GM21390 (cell line): ENCODE data around the gene CRISPLD2.

ENCODE experiments used
- ATAC-seq: cut with Tn5 transposase; IDR thresholded peaks from one replicate; pipeline ENCODE4 v1.9.1; 2021; ENCODE audit not compliant: unreplicated experiment

Gene CRISPLD2, protein sequence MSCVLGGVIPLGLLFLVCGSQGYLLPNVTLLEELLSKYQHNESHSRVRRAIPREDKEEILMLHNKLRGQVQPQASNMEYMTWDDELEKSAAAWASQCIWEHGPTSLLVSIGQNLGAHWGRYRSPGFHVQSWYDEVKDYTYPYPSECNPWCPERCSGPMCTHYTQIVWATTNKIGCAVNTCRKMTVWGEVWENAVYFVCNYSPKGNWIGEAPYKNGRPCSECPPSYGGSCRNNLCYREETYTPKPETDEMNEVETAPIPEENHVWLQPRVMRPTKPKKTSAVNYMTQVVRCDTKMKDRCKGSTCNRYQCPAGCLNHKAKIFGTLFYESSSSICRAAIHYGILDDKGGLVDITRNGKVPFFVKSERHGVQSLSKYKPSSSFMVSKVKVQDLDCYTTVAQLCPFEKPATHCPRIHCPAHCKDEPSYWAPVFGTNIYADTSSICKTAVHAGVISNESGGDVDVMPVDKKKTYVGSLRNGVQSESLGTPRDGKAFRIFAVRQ

DNA sequence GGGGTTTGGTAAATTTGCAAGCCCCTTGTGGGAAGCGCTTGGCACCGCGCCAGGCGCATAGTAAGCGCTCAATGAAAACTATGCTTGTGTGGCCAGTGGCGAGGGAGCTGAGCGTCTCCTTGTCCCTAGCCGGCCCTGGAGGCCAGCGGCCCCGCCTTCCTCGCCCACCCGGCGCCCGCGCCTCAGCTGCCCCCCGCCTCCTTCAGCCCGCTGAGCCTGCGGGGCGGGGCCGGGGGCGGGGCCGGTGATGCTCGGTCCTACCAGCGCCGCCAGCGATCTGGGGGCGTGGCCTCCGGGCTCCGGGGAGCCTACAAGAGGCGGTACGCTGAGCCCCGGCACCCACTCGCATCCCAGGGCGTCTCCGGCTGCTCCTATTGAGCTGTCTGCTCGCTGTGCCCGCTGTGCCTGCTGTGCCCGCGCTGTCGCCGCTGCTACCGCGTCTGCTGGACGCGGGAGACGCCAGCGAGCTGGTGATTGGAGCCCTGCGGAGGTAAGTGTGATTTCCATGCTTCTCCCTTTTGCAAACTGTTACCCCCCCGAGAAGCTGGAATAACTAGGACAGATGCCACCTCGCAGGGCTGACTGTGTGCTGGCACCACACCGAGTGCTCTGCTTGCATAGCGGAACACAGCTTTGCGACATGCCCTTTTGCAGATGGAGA lies at the start of gene CRISPLD2:
CRISPLD2 (plus strand) TSS at position 342 of the 661 bp plus-strand sequence. CDS start 18,511 bp downstream, outside the sequence.
- ATAC-seq = peak; percentile 61

- no peak for ATAC-seq
Measured at GRCh38 chr16:84773312-84773711, 46.5 kb upstream of the CRISPLD2 start.

DNA sequence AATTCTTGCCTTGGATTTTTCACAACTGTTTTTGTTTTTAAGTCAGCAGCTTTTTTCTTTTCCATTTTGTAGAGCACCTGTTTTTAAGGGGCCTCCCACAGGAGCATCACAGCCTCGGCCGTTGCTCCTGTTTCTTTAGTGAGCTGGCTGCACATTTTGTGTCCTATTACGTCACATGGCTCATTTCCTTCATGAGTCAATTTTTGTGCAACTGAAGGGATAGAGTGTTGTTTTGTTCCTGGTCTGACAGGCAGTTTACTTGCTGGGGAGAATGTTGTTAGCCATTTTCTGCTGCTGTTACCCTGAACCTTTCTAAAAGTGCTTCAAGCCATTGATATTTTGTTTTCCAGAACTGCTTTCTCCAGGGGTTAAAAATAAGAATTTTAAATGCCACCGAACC lies 45.0 kb upstream of the CRISPLD2 start:
- ATAC-seq = no peak

- no peak for ATAC-seq
Measured at GRCh38 chr16:84775262-84775810, 44.4 kb upstream of the CRISPLD2 start.

GRCh38 chr16:84777435-84777834 lies 42.4 kb upstream of the CRISPLD2 start:
- no peak for ATAC-seq

DNA sequence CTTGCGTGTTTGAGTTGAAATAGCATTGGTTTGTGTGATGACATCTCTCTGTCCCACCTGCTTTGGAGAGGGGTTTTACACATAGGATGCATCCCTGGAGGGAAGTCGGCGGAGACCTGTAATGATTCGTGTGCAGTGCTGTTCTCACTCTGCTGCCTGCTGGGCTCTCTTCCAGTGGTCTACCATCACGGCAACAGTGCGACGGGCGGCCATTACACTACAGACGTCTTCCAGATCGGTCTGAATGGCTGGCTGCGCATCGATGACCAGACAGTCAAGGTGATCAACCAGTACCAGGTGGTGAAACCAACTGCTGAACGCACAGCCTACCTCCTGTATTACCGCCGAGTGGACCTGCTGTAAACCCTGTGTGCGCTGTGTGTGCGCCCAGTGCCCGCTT lies 41.1 kb upstream of the CRISPLD2 start:
- ATAC-seq = no peak

GRCh38 chr16:84780063-84780462 lies 39.7 kb upstream of the CRISPLD2 start:
- no peak for ATAC-seq

DNA sequence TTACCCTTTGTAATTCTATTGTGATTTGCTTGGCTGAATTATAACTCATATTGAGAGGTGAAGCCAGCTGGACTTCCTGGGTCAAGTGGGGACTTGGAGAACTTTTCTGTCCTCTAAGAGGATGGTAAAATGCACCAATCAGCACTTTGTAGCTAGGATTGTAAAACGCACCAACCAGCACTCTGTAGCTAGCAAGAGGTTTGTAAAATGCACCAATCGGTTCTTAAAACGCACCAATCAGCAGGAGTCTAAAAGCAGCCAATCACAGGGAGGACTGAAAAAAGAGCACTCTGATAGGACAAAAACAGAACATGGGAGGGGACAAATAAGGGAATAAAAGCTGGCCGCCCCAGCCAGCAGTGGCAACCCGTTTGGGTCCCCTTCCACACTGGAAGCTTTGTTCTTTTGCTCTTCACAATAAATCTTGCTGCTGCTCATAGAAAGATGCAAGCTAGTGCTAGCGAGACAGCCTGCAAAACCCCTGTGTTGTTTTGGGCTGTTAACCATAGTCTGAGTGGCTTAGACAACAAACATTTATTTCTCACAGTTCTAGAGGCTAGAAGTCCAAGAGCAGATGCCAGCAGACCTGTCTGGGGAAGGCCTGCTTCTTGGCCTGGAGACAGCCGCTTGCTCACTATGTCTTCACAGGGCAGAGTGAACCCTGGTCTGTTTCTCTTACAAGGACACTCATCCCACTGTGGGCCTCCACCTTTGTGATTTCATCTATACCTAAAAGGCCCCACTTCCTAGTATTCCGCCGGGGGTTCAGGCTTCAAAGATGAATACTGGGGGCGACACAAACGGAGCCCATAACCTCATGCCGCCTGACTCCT lies 39.0 kb upstream of the CRISPLD2 start:
- ATAC-seq = no peak

GRCh38 chr16:84782846-84783245 lies 36.9 kb upstream of the CRISPLD2 start:
- no peak for ATAC-seq

DNA sequence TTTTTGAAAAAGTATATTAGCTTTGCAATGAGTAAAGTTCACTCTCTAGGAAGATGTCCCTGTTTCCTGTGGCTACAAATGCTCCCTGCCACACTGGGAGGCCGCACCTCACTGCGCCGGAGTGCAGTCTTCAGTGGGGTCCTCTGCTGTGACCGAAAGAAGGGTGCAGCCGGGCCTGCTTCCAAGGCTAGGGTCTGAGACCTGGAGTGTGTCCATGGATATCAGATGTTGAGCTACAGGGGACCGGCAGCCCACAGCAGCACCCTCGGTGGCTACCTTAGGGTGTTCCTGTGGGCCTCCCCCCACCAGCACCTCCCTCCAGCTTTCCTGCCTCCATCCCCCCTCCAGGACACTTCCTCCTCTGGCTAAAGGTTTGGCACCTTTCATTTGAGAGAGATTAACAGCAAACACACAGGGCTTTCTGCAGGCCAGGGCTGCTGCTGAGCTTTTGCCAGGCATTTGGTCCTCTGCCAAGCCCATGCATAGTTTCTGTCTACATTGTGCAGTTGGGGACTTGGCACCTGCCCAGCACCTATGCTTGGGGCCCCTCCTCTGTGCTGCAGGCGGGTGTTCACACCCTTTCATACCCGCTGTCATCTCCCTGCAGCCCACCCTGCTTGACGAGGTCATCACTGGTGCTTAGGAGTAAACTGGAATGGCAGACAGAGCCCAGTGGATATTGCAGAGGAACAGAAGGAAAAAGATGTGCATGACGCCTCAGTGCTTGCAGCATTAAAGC lies 33.8 kb upstream of the CRISPLD2 start:
- no peak for ATAC-seq

DNA sequence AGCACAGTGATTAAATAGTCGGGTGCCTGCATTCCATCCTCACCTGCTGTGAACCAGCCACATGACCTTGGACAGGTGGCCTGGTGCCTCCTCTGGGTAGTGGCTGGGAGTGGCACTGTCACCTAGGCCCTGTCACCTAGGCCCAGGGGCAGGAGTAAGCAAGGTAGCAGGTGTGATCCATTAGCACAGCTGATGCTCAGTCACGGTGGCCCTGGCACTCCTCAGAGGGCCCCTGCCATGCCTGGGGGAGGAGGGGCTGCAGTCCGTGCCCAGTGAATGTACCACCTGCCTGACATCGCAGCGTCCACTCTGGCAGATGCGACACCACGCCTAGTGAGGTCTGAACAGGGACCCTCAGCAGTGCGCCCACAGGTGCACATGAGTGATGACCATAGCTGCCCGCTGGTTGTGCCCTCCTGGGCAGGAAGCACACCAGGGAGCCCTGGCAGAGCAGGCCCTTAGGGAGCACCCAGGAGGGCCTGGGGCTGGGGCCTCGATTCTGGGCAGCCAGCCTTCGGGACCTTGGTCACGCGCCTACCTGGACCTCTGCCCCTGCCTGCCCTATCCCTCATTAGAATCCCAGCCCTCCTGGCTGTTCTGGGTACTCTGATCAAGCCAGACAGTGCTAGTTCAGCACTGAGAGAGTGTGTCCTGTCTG lies 33.1 kb upstream of the CRISPLD2 start:
- ATAC-seq = no peak

DNA sequence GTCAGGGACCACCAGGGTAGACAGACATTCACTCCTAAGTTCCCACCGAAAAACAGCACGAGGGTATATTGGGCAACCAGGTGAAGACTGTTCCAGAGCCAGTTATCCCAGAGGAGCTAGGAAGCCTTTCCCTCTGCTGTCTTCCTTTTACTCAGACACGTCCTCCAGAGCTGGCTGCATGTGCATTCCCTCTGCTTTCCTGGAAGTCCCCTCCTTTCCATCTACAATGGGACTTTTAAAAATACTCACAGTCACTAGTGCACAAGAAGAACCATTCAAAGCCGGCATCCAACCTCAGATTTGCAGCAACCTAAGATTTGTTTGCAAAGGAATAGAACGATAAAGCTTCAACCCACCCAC lies 32.5 kb upstream of the CRISPLD2 start:
- no peak for ATAC-seq

DNA sequence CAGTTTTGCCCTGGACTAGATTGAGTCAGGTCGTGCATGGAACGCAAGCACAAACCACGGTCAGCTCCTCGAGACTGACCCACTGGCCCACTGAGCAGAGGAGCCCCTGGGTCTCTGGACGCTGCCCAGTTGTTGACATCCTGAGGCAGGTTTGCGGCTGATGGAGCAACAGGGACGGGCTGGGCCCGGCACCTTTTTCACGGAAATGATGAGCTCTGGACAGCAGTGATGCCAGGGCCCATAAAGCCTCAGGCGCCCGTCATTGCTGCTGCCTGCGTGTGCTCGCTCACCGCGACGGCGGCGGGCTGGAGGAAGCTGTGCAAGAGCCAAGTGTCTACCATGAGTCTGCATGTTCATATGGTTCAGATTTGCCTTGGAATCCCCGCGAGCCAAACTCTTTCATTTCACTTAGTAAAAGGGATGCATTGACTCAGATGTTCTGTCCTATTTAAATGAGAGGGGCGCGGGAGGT lies 30.8 kb upstream of the CRISPLD2 start:
- ATAC-seq = no peak

DNA sequence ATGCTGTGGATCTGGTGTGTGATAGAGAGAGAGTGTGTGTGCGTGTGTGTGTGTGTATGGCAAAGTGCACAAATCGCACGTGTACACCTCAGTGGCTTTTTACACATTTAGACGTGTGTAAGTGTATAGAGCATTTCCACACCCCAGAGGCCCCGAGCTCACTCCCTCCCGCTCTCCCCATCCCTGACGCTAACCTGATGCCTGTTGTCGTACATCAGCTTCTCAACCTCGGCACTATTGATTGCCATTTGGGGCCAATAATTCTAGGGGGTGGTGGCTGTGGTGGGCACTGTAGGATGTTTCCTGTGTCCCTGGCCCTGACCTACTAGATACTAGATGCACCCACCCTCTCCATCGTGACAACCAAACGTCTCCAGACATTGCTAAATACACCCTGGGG lies 30.4 kb upstream of the CRISPLD2 start:
- ATAC-seq = no peak

GRCh38 chr16:84790301-84790700 lies 29.5 kb upstream of the CRISPLD2 start:
- ATAC-seq = no peak

- ATAC-seq = no peak
Measured at GRCh38 chr16:84791088-84791487, 28.7 kb upstream of the CRISPLD2 start.

DNA sequence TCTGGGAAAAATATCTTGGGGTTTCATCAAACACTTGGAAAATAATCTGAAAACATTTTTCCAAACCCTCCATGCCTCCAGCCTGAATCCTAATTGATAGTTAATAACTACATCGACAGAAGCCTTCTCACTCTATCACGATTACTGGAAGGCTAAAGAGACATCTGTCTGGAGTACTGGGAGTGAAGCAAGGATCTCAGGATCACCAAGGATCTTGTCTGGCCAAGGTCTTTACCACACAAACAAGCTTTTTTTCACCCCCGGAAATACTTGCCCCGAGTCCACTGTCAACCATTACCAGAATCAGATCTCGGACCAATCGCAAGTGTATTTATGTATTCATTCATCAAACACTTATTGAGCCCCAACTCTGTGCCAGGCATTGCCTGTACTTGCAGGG lies 28.3 kb upstream of the CRISPLD2 start:
- ATAC-seq = no peak

- no peak for ATAC-seq
Measured at GRCh38 chr16:84794186-84794585, 25.6 kb upstream of the CRISPLD2 start.

- no peak for ATAC-seq
Measured at GRCh38 chr16:84794626-84795025, 25.2 kb upstream of the CRISPLD2 start.
